DMS79 (cell line): Measurements from ENCODE around the gene TFB2M.

Experiments
- DNase-seq: peaks from one replicate; lab custom pipeline; 2025; lab: John Stamatoyannopoulos, UW

The TFB2M gene

DNA sequence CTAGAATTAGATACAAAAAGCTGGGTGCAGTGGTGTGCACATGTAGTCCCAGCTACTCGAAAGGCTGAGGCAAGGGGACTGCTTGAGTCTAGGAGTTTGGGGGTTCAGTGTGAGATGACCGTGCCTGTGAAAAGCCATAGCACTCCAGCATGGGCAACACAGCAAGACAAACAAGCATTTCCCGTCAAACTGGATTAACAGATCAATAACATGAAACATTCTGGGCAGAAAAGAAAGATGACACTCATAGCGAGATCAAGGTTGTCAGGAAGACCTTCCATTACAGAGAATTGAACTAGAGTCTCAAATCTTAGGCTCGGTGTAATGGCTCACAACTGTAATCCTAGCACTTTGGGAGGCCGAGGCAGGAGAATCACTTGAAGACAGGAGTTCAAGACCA lies 14.0 kb downstream of the TFB2M start:
- DNase-seq, result no peak

DNA sequence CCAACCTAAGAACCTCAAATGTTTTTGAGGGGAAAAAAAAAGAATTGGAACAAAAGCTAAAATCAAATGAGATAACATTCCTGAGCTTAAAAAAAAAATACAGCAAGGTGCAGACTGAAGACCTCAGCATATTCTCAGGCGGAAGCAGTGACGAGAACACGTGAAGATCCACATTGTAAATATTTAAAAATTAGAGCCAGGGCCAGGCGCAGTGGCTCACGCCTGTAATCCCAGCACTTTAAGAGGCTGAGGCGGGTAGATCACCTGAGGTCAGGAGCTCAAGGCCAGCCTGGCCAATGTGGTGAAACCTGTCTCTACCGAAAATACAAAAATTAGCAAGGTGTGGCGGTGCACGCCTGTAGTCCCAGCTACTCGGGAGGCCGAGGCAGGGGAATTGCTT lies 15.7 kb downstream of the TFB2M start:
- no peak for DNase-seq

DNA sequence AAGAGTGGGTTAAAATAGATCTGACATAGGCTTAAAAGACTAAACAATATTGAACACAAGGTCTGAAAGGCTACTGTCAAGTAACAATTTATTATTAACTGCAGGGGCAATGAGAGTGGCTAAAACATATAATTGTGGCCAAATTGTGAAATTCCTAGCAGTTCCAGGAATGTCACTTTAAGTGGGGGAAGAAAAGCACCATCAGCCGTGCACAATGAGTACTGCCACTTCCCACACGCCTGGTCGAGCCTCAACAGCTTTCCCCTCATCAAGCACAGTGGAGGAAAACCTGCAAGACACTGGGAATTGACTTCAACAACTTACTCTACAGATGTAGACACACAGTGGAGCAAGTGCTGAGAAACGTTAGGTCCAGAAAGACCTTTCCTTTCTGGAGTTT lies 16.4 kb downstream of the TFB2M start:
- DNase-seq, result no peak

DNA sequence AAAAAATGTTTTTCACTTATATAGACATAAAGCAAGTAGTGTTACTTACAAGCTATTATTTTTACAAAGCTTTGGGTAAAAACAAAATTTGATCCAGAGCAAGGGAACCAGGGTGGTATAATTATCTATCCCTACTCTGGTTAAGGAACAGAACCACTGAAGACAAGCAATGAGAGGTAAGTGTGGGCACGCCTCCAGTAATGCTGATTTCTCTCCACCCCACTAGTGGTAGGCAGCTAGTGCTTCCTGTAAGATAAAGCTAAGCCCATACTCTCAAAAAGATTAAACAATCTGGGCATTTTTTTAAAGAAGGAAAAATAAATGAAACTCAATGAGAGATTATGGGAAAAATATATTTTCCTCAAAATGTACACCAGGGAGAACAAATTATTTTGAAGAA lies 22.1 kb downstream of the TFB2M start:
- DNase-seq, result no peak

DNA sequence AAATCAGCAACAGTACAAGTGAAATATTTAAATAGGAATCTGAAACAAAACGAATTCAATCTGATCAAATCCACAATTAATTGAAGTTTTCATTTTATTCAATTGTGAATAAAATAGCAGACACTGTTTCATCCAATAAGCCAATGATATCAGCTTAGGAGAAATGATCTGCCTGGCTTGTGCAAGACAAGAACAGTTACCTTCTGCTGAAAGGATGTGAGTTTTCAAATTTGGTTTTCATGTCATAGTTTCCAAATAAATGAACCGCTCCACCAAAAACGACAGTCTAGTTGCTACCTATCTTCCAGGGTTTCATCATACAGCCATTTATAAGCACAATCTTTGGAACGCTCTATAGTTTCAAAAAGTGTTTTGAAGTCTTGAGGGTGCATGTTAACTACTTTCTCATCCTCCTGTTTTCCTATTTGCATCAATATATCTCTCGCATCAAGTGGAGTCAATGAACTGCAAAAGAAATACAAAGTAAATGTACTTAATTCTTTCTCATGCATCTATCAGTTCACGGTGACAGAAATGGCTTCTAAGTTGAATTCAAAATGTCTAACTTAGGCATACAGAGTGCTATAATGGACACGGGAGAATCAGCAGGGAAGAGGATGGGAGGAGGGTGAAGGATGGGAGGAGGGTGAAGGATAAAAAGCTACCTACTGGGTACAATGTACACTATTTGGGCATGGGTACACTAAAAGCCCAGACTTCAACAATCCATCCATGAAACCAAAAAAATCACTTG lies 25.1 kb downstream of the TFB2M start:
- DNase-seq, result no peak

DNA sequence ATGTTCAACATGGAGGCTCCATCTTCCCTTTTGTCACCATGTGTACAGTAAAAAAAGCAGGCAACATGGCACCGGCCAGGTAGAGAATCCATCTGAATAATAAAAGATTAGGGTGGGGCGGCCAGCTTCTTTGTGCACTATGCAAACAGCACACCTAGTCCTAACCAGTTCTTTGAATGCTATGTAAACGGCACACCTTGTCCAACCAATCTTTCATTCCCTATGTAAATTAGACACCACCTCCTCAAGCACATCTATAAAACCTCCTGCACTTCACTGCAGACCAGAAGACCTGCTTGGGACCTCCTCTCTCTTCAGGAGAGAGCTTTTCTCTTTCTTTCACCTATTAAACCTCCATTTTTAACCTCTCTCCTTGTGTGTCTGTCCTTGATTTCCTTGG lies 28.2 kb downstream of the TFB2M start:
- no peak for DNase-seq

DNA sequence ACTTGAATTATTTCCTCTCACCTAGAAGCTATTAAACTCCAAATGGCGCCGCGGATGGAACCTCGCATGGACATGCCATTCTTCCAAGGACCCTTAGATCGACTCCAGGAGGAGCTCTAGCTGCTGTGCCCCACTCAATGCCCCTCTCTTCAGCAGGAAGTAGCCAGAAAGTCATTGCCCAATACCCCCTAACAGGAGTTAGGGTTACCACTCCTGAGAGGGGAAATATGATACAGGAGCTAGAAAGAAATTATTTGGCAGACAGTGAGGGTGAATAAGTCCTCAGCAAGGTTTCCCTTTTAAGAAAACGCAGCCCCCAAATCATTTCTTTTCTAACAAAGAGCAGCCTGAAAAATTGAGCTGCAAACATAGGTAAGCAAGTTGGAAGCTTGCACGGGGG lies 28.6 kb downstream of the TFB2M start:
- DNase-seq, result no peak

DNA sequence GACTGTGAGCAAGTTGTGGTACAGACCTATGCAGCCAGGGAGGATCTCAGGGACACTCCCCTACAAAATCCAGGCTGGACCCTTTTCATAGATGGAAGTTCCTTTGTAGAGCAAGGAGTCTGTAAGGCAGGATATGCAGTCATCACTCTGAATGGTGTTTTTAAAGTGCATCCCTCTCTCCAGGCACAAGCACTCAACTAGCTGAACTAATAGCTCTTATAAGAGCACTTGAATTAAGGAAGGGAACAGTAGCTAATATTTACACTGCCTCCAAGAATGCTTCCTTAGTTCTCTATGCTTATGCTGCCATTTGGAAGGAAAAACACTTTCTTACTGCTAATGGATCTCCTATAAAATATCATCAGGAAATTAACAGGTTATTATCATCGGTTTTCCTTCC lies 31.9 kb downstream of the TFB2M start:
- DNase-seq, result peak; percentile 96

DNA sequence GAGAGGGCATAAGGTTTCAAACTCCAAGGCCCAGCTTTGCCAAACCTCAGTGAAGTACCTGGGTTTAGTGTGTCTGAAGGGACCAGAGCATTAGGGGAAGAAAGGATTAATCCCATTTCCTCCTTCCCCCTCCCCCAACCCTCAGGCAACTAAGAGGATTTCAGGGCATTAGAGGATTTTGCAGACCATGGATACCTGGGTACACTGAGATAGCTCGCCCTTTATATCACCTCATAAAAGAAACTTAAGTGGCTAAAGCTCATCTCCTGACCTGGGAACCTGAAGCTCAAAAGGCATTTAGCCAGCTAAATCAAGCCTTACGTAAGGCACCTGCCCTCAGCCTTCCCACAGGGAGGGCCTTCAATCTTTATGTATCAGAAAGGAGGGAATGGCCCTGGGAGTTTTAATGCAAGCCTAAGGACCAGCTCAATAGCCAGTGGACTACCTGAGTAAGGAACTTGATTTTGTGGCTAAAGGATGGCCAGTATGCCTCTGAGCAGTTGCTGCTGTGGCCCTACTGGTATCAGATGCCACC lies 32.6 kb downstream of the TFB2M start:
- DNase-seq, result peak; percentile 59

DNA sequence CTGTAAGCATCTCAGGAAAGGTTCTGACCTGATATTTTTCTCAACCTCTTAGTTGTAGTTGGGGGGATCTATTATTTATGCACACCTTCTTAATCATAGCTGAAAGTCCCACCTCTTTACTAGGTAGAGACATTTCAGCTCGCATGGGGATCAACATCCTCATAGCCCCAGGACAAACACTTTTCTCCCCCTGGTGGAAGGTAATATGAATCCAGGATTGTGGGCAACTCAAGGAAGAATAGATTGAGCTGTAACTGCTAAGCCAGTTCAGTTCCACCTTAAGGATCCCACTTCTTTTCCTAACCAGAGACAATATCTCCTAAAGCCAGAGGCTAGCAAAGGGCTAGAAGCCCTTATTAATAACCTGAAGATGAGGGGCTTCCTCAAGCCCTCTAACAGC lies 33.5 kb downstream of the TFB2M start:
- DNase-seq, result no peak

DNA sequence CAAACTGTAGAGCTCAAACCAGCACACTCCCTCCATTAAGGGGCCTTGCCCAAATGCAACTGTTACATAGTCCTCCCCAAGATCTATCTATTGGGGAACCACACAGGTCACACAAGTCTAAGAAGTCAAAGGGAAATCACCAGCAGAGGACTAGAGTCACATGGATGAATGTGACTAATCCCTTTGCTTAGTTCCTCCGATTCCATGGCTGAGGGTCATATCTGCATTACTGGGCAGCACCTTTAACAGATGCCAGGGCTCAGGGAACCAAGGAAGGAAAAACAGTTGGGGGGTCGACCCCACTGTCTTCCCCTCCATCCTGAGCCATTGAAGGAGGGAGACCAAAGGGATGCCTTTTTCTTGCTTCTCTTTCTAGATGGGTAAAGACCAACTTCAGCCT lies 35.6 kb downstream of the TFB2M start:
- no peak for DNase-seq

DNA sequence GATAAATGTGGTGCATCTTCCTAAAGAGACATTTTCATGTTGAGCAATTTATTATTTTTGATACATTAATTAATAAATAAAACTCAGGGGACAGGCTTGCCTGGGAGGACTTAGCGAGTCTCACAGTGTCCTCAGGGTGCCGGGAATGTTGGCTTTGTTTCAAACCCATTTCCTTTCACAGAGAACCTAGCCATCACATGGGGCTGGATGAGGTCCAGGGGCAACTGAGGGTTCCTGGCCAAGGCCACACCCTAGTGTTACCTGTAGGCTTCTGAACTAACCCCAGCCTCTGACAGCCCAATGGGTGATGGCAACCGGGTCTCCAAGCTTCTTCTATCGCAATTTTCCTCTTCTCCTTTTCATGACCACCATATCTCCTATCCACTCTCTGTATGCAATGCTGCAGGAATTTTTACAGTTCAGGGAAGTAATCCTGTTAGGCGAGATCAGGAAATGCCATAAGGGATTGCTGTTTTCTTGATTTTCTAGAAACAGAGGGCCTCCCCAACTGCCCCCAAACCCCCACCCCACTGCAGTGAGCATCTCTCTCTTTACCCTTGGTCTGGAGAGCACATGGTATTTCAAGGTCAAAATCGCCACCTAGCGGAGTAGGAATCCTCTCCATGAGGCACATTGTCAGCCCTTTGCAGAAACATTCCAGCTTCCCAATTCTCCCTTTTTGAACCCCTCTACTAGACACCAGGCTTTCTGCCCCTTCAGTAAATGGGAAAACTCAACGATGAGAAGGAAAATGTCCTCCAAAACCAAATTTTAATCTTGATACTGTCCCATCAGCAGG lies 36.9 kb downstream of the TFB2M start:
- no peak for DNase-seq

DNA sequence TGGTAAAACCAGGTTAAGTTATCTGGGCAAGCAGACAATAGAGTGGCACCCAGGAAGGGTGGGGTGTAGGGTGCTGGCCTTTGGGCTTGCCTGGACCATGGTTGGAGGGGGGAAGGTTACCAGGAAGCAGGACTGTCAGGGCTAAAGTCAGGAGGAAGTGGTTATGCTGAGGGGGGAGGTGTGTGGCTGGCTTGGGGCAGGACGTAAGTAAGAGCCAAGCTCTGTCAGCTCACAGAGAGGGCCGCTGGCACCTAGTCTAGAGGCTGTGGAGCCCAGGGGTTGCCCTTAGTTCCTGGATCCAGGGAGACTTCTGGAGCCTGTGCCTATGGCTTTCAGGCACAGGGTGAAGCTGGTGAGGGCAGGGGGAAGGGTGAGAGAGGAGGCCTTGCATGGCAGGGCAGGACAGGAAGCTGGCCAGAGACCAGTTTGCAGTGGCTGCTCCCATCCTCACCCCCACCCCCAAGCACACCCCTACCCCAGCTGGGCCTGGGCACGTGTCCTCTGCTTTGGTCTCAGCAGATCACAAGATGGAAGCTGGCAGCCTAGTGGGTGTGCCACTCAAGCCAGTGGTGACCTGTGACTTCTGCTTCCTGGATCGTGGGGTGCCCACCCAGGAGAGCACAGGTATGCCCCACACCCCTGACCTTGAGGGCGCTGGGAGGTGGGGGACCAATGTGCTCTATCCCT lies 38.5 kb downstream of the TFB2M start:
- no peak for DNase-seq

DNA sequence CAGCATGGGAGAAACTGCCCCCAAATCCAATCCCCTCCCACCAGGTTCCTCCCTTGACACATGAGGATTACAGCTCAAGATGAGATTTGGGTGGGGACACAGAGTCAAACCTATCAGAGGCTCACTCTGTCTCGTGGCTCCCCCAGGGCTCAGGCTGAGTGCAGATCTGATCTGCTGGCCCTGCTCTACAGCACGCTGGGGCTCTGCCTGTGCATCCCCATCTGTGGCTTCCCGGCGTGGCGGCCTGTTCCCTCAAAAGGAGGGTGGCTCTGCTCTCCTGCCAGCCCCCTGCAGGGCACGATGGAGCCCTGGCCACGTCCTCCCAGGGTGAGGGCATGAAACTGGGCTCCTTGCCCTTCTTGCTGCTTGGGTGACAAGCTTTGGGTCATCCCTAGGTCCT lies 39.1 kb downstream of the TFB2M start:
- no peak for DNase-seq

DNA sequence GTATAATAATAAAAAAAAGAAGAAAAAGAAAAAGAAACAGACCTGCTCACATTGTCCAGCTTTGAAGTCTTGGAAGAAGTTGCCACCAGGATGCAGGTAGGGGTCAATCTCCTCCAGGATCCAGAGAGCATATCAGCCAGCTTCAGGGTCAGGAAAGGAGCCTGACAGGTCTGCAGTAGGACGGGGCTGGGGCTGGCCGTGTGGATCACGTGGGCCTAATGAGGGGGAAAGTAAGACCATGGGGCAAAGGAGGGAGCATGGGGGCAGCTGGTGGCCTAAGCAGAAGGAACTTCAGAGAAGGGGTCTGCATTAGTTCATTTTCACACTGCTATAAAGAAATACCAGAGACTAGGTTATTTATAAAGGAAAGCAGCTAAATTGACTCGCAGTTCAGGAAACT lies 39.7 kb downstream of the TFB2M start:
- DNase-seq, result no peak

DNA sequence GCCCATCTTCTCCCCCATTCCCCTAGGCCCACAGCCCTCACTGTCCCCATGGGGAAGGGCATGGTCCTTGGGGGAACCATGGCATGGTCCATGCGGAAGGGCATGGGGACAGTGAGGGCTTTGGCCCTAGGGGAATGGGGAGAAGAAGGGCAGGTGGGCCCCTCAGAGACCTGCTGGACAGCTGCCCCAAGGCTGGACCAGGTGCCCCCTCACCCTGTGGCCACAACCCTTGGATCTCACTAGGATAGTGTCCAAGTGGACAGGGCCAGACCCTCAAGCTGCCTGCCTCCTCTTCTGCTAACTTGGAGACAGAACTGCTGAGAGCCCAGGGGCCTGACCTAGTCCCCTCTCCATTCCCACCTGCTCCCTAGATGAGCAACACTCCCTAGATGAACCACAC lies 46.5 kb downstream of the TFB2M start:
- DNase-seq, result no peak

DNA sequence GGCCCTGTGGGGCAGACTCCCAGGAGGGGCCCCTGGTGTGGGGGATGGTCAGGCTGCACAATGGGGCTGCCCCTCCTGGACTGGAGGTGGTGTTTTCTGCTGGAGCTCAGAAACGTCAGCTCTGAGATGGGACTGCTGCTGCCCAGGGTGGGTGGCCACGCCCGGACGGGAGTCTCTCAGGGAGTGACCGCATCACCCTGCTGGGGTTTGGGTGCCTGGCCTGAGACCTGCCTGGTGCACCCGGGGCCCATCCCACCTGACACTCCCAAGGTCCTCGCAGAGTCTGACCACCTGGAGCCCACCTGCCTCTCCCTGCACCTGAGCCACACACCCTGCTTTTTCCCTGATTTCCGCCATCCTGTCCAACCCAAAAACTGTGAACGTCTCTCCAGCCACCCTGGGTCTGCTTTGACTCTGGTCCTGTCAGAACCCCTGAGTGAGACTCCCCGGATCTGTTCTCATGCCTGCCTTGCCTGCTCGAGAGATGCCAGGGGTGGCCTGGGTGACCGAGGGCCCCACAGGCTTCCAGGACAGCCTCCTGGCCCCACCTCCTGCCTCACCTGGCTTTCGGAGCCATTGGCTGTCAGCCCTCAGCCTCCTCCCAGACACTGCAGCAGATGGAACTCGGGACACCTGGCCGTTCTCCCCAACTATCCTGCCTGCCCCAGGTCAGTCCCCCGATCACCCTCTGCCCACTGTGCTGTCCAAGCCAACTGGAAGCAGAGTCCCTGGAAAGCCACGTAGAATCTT lies 47.4 kb downstream of the TFB2M start:
- DNase-seq, result no peak

DNA sequence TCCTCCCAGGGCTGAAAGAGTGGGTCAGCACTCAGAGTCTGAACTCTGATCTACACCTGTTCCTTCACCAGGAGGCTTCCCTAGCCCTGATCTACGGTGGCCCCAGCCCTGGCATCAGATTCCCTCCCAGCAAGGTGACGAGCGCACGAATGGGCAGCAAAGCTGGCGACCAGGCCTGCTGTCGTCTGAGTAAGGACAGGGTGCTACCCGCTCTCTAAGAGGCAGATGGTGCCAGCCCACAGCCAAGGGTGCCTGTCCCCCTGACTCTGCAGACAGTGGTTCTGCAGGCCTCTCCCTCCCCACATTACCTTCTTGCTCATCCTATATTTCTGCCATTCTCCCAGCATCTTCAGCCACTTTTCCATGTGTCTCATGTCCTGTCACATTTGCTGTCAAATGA lies 48.7 kb downstream of the TFB2M start:
- DNase-seq, result no peak

DNA sequence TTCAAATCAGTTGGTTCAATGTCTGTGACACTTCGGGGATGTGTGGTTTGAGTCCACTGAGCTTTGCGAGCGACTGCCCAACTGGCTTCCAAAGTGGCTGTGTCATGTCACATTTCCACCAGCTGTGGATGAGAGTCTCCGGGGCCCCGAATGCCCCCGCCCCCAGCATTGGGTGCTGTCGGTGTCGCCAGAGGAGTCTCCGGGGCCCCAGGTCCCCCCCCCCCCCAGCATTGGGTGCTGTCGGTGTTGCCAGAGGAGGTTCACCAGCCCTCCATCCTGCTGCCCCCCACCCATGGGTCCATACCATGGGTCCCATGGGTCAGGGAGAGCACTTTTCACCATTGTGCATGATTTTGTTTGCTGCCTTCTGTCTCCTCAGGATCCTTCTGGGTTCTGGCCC lies 49.9 kb downstream of the TFB2M start:
- no peak for DNase-seq

DNA sequence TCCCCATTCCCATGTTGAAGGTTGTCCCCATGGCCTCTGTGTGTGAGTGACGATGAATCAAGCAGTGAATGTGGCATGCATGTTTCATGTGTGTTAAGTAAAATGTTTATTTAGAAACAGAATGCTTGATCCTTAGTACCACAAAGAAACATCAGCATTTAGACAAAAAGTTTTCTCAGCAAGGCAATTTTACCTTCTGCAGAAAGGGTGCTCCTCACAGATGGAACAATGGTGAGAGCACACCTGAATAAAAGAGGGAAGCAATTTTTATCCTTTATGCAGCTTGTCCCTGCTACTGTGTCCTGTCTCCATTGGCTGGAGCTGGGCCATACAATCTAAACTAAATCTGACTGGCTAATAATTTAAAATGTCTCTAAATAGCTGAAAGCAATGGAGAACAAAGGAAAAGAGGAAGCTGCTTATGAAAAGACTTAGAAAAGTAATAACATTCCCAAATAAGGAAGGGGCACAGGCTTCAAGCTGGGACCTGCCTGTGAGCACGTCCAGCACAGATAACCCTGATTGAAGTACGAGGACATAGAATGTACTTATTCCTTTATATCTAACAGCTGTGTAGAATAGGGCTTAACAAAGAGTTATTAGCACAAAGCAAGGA lies 50.6 kb downstream of the TFB2M start:
- DNase-seq, result no peak

DNA sequence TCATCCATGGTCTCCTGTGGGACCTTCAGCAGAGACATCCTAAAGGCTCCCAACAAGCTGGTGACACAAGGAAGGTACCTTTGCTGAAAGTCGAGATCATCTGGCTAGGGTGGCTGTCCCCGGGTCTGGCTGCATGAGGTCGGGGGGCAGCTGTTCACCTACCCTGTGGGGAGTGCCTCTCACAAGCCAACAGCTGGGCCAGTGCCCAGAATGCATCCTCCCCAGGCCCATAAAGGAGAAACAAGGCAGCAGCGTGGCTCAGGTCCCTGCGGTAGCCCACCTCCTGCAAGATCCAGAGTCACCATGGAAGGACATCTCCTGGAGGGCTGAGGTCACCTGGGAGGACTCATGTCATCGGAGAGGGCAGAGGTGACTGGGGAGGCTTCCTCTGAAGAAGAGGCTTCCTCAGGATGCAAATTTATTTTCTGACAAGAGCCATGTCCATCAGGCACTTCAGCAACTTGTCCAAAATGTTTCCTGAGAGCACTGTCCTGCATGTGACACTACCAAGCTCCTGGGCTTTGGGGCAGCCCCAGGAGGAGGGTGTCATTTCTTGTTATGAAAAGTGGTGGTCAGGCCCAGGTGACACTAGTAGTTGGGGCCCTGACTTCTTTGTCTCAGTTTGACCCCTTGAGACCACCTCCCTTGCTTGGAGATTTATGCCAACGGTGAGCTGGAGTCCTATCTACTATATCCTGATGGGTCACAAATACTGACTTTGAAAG lies 52.3 kb downstream of the TFB2M start:
- DNase-seq, result no peak
